Neural progenitor cell (in vitro differentiated cells): Measurements from ENCODE around the gene ATP11C.

ENCODE experiments used
- CTCF ChIP-seq: fragments of 200-600 bp; sonication (generic); IDR thresholded peaks from 2 replicates; pipeline ENCODE4 v1.5.1; 2017; ENCODE audit warnings: antibody characterized with exemption, mild to moderate bottlenecking
- EZH2 ChIP-seq: fragments of 200-600 bp; sonication (generic); IDR thresholded peaks from 2 replicates; pipeline ENCODE4 v1.6.1; 2017; ENCODE audit warnings: antibody characterized with exemption, mild to moderate bottlenecking, moderate library complexity
- EZH2phosphoT487 ChIP-seq: fragments of 200-600 bp; sonication (generic); IDR thresholded peaks from 2 replicates; pipeline ENCODE4 v1.6.1; 2017; ENCODE audit warnings: antibody characterized with exemption

- TF ChIP-seq EZH2 (no peak), CTCF (no peak), EZH2phosphoT487 (no peak)
Observed at GRCh38 chrX:139702658-139703057, 230.2 kb downstream of the ATP11C start.
